Suppressor macrophage treated with lipopolysaccharide for 1 hour (primary cell): ENCODE data around the gene CCDC70.

Experiments
- DNase-seq, 3 donors: peaks; one replicate each; pipeline ENCODE4 v3.0.0-alpha.2; 2020 to 2022

Gene CCDC70

GRCh38 chr13:51831519-51831918 is 30.2 kb upstream of the CCDC70 start:
- DNase-seq: no peak

- peak; percentile 75 to 81 (median 78) for DNase-seq
Measured at GRCh38 chr13:51832471-51833152, 29.2 kb upstream of the CCDC70 start.

- DNase-seq: no peak
Measured at GRCh38 chr13:51833980-51834379, 27.8 kb upstream of the CCDC70 start.

GRCh38 chr13:51834581-51835171 is 27.1 kb upstream of the CCDC70 start:
- no peak for DNase-seq

- no peak for DNase-seq
Measured at GRCh38 chr13:51837016-51837415, 24.8 kb upstream of the CCDC70 start.

- peak in 2 of 3 donors; percentile 37 to 66 for DNase-seq
Measured at GRCh38 chr13:51838240-51838846, 23.4 kb upstream of the CCDC70 start.

- no peak for DNase-seq
Measured at GRCh38 chr13:51839711-51840540, 21.8 kb upstream of the CCDC70 start.

GRCh38 chr13:51840917-51841316 is 20.9 kb upstream of the CCDC70 start:
- DNase-seq: no peak

- no peak for DNase-seq
Measured at GRCh38 chr13:51841732-51842131, 20.0 kb upstream of the CCDC70 start.

- DNase-seq: no peak
Measured at GRCh38 chr13:51843529-51843928, 18.2 kb upstream of the CCDC70 start.

- DNase-seq: peak; percentile 63 to 79 (median 70)
Measured at GRCh38 chr13:51844862-51845573, 16.8 kb upstream of the CCDC70 start, which contains the start of gene TMEM272. Gene TMEM272, minus strand, starts transcription at chr13:51845177. Its CDS starts 6,647 bp downstream, at chr13:51838530.

- no peak for DNase-seq
Measured at GRCh38 chr13:51845574-51846318, 16.0 kb upstream of the CCDC70 start.

GRCh38 chr13:51846756-51847155 is 15.0 kb upstream of the CCDC70 start:
- DNase-seq: no peak

- peak in 2 of 3 donors; percentile 34 to 45 for DNase-seq
Measured at GRCh38 chr13:51848674-51849073, 13.1 kb upstream of the CCDC70 start.

- peak; percentile 55 to 67 (median 66) for DNase-seq
Measured at GRCh38 chr13:51849145-51850101, 12.3 kb upstream of the CCDC70 start.

- DNase-seq: no peak
Measured at GRCh38 chr13:51856027-51856736, 5.6 kb upstream of the CCDC70 start.

- DNase-seq: no peak
Measured at GRCh38 chr13:51856998-51857397, 4.8 kb upstream of the CCDC70 start.

- no peak for DNase-seq
Measured at GRCh38 chr13:51858433-51859247, 3.1 kb upstream of the CCDC70 start.

- no peak for DNase-seq
Measured at GRCh38 chr13:51862957-51863356, 1.2 kb downstream of the CCDC70 start.
